ENCODE measurements around the gene KIT. TPM values are rescaled to one million over a fixed set of nuclear protein-coding genes. Genes with fewer than 3 reads are reported as not detected.

KIT gene
- total RNA-seq, 2 experiments from 2014 or later, result 0.05 to 0.36 TPM

DNA sequence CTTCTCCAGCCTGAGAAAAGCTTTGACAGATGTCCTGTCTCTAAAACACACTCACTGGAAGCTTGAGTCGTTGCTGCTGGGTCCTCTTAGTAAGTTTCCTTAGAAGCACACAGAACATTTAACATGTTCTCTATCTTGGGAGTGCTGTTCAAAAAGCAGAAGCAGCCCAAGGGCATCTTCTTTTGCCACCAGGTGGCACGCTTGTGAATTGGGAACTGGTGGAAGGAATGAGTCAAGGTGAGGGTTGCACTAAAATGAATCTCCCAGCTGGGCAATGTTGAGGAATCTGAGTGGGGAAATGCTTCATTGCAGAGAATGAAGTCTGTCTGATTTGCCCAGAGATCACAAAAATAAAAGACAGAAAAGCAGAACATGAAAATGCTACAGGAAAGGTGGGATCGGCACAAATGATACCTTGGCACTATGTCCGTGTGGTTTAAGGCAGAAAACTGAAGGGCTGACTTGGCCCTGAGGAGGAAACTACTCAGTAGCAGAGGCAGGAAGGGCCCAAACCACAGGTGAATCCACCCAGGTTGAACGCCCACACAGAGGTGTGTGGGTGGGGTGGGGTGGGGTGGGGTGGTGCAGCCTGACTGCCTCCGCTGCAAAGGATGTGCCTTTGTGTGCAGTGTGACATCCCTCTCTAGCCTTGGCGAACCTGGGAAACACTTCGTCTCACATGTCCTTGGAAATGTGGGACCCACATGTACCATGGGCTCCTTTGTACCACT, 26.0 kb downstream of the KIT start:
- H3K27me3 Mint-ChIP-seq, result no peaks in the 10 kb centered on the region

GRCh38 chr4:54685810-54686209, 28.1 kb downstream of the KIT start:
- H3K27ac ChIP-seq (ENCODE audit: low read depth in 1 of 2, low read length in 2 of 2), result no peak overlapping the region
- ChIA-PET POLR2A (no interaction called here), CTCF (no interaction called here)
- H3K4me3 Mint-ChIP-seq, result no peak overlapping the region
- H3K9me3 Mint-ChIP-seq, result no peaks in the 10 kb centered on the region
- no peaks in the 10 kb centered on the region for H3K27me3 ChIP-seq (ENCODE audit: control insufficient read depth in 1 of 2, insufficient read depth in 2 of 2, low read length in 2 of 2)
- DNase-seq (no peak), ATAC-seq (ENCODE audit: poor library complexity) (no peak)
- no peak for TF ChIP-seq CTCF (IDR thresholded peaks at IDR 0.05)
- H3K9me3 ChIP-seq (ENCODE audit: control insufficient read depth in 1 of 2, insufficient read depth in 1 of 2, low read length in 2 of 2), result no peaks in the 10 kb centered on the region
- H3K27ac Mint-ChIP-seq, result no peak overlapping the region
- peaks cover 20% of the 10 kb centered on the region for H3K4me1 ChIP-seq (ENCODE audit: insufficient read depth, low read length)
- intact Hi-C loops (cut with DNase I, micrococcal nuclease), result loop anchor here (5.0 to 10.0 kb wide), 2 partner anchors 159 to 256 kb away; no protein-coding TSS in a partner anchor
- no peaks in the 10 kb centered on the region for H3K36me3 ChIP-seq (ENCODE audit: insufficient read depth, low read length)
- no peak overlapping the region for H3K4me3 ChIP-seq (ENCODE audit: low read length)
- no peaks in the 10 kb centered on the region for H3K27me3 Mint-ChIP-seq
- H3K36me3 Mint-ChIP-seq (ENCODE audit: low read depth), result no peaks in the 10 kb centered on the region
- H3K4me1 Mint-ChIP-seq (ENCODE audit: low read depth), result peaks cover 29% of the 10 kb centered on the region

More for the DNA sequence above, 26.0 kb downstream of the KIT start:
- Mint-ChIP-seq H3K9me3 (no peaks in the 10 kb centered on the region), H3K4me3 (peak overlapping the region; percentile 69), H3K36me3 (ENCODE audit: low read depth) (no peaks in the 10 kb centered on the region), H3K4me1 (ENCODE audit: low read depth) (peaks cover 29% of the 10 kb centered on the region), H3K27ac (peak overlapping the region; percentile 45)
- CTCF ChIA-PET, result no interaction called here
- no peaks in the 10 kb centered on the region for H3K9me3 ChIP-seq (ENCODE audit: control insufficient read depth in 1 of 2, insufficient read depth in 1 of 2, low read length in 2 of 2)
- peak; percentile 76 for ATAC-seq (ENCODE audit: poor library complexity)
- no peak overlapping the region for H3K27ac ChIP-seq (ENCODE audit: low read depth in 1 of 2, low read length in 2 of 2)
- no peak overlapping the region for H3K4me3 ChIP-seq (ENCODE audit: low read length)
- no peaks in the 10 kb centered on the region for H3K27me3 ChIP-seq (ENCODE audit: control insufficient read depth in 1 of 2, insufficient read depth in 2 of 2, low read length in 2 of 2)
- H3K36me3 ChIP-seq (ENCODE audit: insufficient read depth, low read length), result no peaks in the 10 kb centered on the region
- POLR2A ChIA-PET, result interaction anchor here (0.7 kb wide), 1 partner anchor 277 kb away, joined by 3 read pairs; no protein-coding TSS in a partner anchor
- intact Hi-C loops (cut with DNase I, micrococcal nuclease), result loop anchor here (1.0 to 10.0 kb wide), 4 partner anchors 161 to 278 kb away; no protein-coding TSS in a partner anchor
- H3K4me1 ChIP-seq (ENCODE audit: insufficient read depth, low read length), result peaks cover 20% of the 10 kb centered on the region
- peak; percentile 19 to 72 (median 47) for DNase-seq
- TF ChIP-seq CTCF (IDR thresholded peaks at IDR 0.05), result peak; percentile 58

DNA sequence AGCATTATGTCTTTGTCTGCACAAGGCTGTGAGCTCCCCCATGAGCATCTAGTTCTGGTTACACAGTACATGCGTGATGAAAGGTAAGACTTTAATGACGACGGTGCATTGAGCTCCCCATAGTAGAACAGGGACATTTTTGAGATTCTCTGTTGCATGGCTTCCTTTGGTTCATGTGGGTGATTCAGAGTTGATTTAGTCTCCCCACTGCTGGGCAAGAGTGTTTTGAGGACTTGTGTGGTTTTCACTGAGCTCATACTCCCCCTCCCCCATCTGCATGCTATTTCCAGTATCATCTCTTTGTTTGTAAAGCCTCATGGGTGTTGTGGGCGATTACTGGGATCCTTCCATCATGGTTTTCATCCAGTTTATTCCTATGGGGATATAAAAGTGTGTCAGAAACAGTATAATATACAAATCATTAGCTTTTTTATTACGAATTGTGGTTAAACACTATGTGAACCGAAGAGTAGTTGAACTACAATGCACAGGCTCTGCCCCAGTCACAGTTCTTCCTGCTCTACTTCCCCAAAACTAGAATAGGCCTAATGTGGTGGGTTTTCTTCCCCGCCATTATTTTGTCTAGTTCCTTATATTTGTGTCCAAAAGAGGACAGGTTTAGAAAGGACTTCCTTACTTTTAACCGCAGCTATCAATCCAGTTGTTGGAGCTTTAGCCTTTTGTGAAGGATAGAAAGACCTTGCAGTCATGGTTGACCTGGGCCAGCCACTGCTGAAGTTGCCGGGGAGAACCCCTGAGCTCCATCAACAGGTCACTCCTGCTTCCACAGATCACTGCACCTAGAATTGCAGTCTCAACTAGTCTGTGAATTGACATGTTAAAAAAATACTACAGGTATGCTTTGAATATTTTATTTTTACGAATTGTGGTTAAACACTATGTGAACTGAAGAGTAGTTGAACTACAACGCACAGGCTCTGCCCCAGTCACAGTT, 30.4 kb downstream of the KIT start:
- Histone ChIP-seq H3K27me3 (ENCODE audit: control insufficient read depth in 1 of 2, insufficient read depth in 2 of 2, low read length in 2 of 2) (no peaks in the 10 kb centered on the region), H3K36me3 (ENCODE audit: insufficient read depth, low read length) (no peaks in the 10 kb centered on the region), H3K9me3 (ENCODE audit: control insufficient read depth in 1 of 2, insufficient read depth in 1 of 2, low read length in 2 of 2) (no peaks in the 10 kb centered on the region), H3K4me1 (ENCODE audit: insufficient read depth, low read length) (peaks cover 20% of the 10 kb centered on the region), H3K27ac (ENCODE audit: low read depth in 1 of 2, low read length in 2 of 2) (no peak overlapping the region), H3K4me3 (ENCODE audit: low read length) (no peak overlapping the region)
- Mint-ChIP-seq H3K27me3 (no peaks in the 10 kb centered on the region), H3K27ac (no peak overlapping the region), H3K36me3 (ENCODE audit: low read depth) (no peaks in the 10 kb centered on the region), H3K4me3 (no peak overlapping the region), H3K4me1 (ENCODE audit: low read depth) (peaks cover 29% of the 10 kb centered on the region), H3K9me3 (no peaks in the 10 kb centered on the region)
- DNase-seq (peak in 2 of 14 experiments; percentile 22 to 24), ATAC-seq (ENCODE audit: poor library complexity) (no peak)
- intact Hi-C loops (cut with DNase I, micrococcal nuclease), result loop anchor here (5.0 to 10.0 kb wide), 2 partner anchors 157 to 254 kb away; no protein-coding TSS in a partner anchor
- ChIA-PET CTCF (no interaction called here), POLR2A (interaction anchor here (1.3 kb wide), 1 partner anchor 273 kb away, joined by 3 read pairs; no protein-coding TSS in a partner anchor)
- TF ChIP-seq CTCF (IDR thresholded peaks at IDR 0.05), result no peak
